Omental fat pad (tissue), 4 donors: ENCODE measurements around the gene HMGB1. TPM values are rescaled to one million over a fixed set of nuclear protein-coding genes. Genes with fewer than 3 reads are reported as not detected.
"Not testable (repeated sequence)": the region's sequence is repeated elsewhere in the genome, so short reads cannot be mapped to it uniquely, and the experiment has no call there.

Source experiments
- ATAC-seq: fragments of 150-250 bp; one replicate; pipeline ENCODE4 v1.9.1; 2016; ENCODE audit warnings: mild to moderate bottlenecking, moderate library complexity; ENCODE audit not compliant: low FRiP score
- DNase-seq: peaks from one replicate; pipeline ENCODE4 v3.0.0-alpha.2; 2019; ENCODE audit warnings: low spot score
- CTCF ChIP-seq, 3 donors: fragments of 450-650 bp; IDR thresholded peaks; one replicate each; pipeline ENCODE4 v1.5.1; 2016 to 2017; ENCODE audit warnings: antibody characterized with exemption in 3 of 3, mild to moderate bottlenecking in 3 of 3, moderate library complexity in 2 of 3
- total RNA-seq, 4 donors: library from RNA; depleted of rRNA; stranded (reverse); fragments of >200 nt; gene quantifications; one replicate each; pipeline ENCODE4 v1.1.0, GENCODE V29; 2016

The HMGB1 gene
- total RNA-seq, 4 donors from 2014 or later = 209 to 262 (median 236) TPM

GRCh38 chr13:30466841-30467252 is 1.1 kb upstream of the HMGB1 start:
- DNase-seq = no peak
- no peak for TF ChIP-seq CTCF (IDR thresholded peaks at IDR 0.05)
- no peak for ATAC-seq

GRCh38 chr13:30466358-30466714 is 600 bp upstream of the HMGB1 start:
- no peak for DNase-seq
- ATAC-seq = no peak
- no peak for TF ChIP-seq CTCF (IDR thresholded peaks at IDR 0.05)

GRCh38 chr13:30465343-30465592 is 468 bp downstream of the HMGB1 start:
- no peak for ATAC-seq
- TF ChIP-seq CTCF (IDR thresholded peaks at IDR 0.05) = no peak
- DNase-seq = no peak

GRCh38 chr13:30464496-30465342 is 1.0 kb downstream of the HMGB1 start:
- peak; percentile 69 for ATAC-seq
- peak; percentile 35 for DNase-seq
- TF ChIP-seq CTCF (IDR thresholded peaks at IDR 0.05) = no peak

GRCh38 chr13:30463787-30464495 is 1.8 kb downstream of the HMGB1 start:
- DNase-seq = no peak
- TF ChIP-seq CTCF (IDR thresholded peaks at IDR 0.05) = no peak
- peak; percentile 6 for ATAC-seq

GRCh38 chr13:30461279-30462066 is 4.3 kb downstream of the HMGB1 start:
- ATAC-seq = not testable (repeated sequence)

GRCh38 chr13:30457306-30457891 is 8.3 kb downstream of the HMGB1 start:
- TF ChIP-seq CTCF (IDR thresholded peaks at IDR 0.05) = no peak
- no peak for DNase-seq
- no peak for ATAC-seq

More at GRCh38 chr13:30461279-30462066, 4.3 kb downstream of the HMGB1 start:
- not testable (repeated sequence) for DNase-seq
